HG02678 (cell line): ENCODE measurements around the gene TMEM132C.
A peak's percentile ranks its signal among the peaks of the same experiment; 100 is the strongest.
"Not testable (repeated sequence)": the region's sequence is repeated elsewhere in the genome, so short reads cannot be mapped to it uniquely, and the experiment has no call there.

Experiments
- ATAC-seq: cut with Tn5 transposase; IDR thresholded peaks from one replicate; pipeline ENCODE4 v1.9.1; 2021; ENCODE audit warnings: mild to moderate bottlenecking, moderate library complexity; ENCODE audit not compliant: unreplicated experiment

TMEM132C gene

GRCh38 chr12:128463881-128464280 is 196.9 kb downstream of the TMEM132C start:
- no peak for ATAC-seq

GRCh38 chr12:128467882-128468281 is 200.9 kb downstream of the TMEM132C start:
- ATAC-seq: no peak

- ATAC-seq: no peak
Measured at GRCh38 chr12:128468926-128469325, 202.0 kb downstream of the TMEM132C start.

GRCh38 chr12:128471491-128471890 is 204.5 kb downstream of the TMEM132C start:
- no peak for ATAC-seq

GRCh38 chr12:128474916-128475315 is 207.9 kb downstream of the TMEM132C start:
- no peak for ATAC-seq

GRCh38 chr12:128476266-128476665 is 209.3 kb downstream of the TMEM132C start:
- ATAC-seq: no peak

GRCh38 chr12:128483526-128484255 is 216.7 kb downstream of the TMEM132C start:
- no peak for ATAC-seq

- ATAC-seq: not testable (repeated sequence)
Measured at GRCh38 chr12:128497376-128497775, 230.4 kb downstream of the TMEM132C start.

GRCh38 chr12:128507470-128507869 is 240.5 kb downstream of the TMEM132C start:
- no peak for ATAC-seq

GRCh38 chr12:128509170-128509569 is 242.2 kb downstream of the TMEM132C start:
- no peak for ATAC-seq

GRCh38 chr12:128510511-128510910 is 243.5 kb downstream of the TMEM132C start:
- ATAC-seq: no peak

GRCh38 chr12:128513331-128513730 is 246.4 kb downstream of the TMEM132C start:
- ATAC-seq: no peak

- no peak for ATAC-seq
Measured at GRCh38 chr12:128513831-128514230, 246.9 kb downstream of the TMEM132C start.

GRCh38 chr12:128518644-128519043 is 251.7 kb downstream of the TMEM132C start:
- ATAC-seq: no peak

GRCh38 chr12:128519426-128519825 is 252.5 kb downstream of the TMEM132C start:
- ATAC-seq: no peak

- ATAC-seq: no peak
Measured at GRCh38 chr12:128521981-128522380, 255.0 kb downstream of the TMEM132C start.

- no peak for ATAC-seq
Measured at GRCh38 chr12:128524439-128524838, 257.5 kb downstream of the TMEM132C start.

- no peak for ATAC-seq
Measured at GRCh38 chr12:128531170-128531569, 264.2 kb downstream of the TMEM132C start.

GRCh38 chr12:128534906-128535305 is 267.9 kb downstream of the TMEM132C start:
- ATAC-seq: peak; percentile 93

- ATAC-seq: no peak
Measured at GRCh38 chr12:128536810-128537209, 269.8 kb downstream of the TMEM132C start.

GRCh38 chr12:128537668-128538067 is 270.7 kb downstream of the TMEM132C start:
- no peak for ATAC-seq

- ATAC-seq: no peak
Measured at GRCh38 chr12:128542844-128543243, 275.9 kb downstream of the TMEM132C start.

GRCh38 chr12:128543460-128543859 is 276.5 kb downstream of the TMEM132C start:
- ATAC-seq: no peak
